ENCODE results near the gene SUN5. TPM values are rescaled to one million over a fixed set of nuclear protein-coding genes. Genes with fewer than 3 reads are reported as not detected.

The SUN5 gene
- total RNA-seq, 1 donor from 2014 or later: not detected

DNA sequence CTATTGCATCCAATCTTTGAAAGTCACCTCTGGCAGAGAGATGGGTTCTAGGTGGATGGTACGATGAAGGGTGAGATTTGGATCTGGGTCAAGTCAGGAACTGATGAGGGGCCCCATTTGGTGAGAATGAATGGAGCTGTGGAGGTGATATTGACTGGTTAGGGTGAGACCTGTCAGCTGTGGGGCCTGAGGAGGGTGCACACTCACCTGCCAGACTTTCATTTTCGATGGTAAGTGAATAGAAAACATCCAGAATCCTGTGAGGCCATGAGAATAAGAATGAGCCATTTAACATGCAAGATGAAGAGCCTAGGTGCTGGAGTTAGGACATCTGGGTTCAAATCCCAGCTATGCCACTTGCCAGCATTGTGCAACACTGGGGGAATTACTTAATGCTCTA lies 6.8 kb downstream of the SUN5 start:
- no peak for DNase-seq (ENCODE audit: extremely low read depth, low read depth, low spot score)

DNA sequence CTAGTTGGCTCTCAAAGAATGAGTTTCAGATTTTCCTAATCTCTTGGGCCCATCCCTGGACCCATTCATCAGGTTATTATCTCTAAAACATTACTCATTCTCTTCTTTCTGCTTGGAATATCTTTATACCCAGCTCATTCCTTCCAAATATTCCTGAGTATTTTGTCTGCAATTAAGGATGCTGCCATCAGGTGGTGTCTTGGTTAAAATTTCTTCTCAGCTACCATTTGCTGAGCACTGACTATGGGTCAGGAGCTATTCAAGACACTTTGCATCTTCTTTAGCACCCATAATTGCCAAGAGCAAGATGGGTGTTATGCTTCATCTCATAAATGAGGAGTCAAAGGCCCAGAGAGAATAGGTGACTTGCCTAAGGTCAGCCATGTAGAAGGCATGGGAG lies 8.4 kb downstream of the SUN5 start:
- DNase-seq (ENCODE audit: extremely low read depth, low read depth, low spot score): no peak

DNA sequence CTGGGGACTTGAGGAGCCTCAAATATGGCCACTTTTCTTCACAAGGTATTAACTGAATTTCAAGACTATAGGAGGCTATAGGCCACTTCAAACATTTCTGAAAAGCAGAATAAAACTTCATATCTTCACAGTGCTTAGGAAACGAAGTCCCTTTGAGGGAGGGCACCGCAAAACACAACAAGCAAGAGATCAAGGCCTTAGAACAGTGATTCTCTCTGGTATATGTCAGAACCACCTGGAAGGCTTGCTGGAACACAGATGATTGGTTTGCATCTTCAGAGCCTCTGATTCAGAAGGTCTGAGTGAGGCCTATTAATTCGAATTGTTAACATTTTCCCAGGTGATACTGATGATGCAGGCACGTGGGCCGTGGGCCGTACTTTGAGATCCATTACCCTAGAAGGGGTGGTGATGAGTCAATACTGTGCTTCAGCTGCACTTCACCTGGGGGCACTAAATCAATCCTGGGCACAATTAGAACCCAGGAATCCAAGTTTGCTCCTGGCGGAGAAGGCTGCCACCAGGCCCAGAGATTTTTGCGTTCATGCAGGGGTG lies 10.7 kb downstream of the SUN5 start:
- DNase-seq (ENCODE audit: extremely low read depth, low read depth, low spot score): no peak

DNA sequence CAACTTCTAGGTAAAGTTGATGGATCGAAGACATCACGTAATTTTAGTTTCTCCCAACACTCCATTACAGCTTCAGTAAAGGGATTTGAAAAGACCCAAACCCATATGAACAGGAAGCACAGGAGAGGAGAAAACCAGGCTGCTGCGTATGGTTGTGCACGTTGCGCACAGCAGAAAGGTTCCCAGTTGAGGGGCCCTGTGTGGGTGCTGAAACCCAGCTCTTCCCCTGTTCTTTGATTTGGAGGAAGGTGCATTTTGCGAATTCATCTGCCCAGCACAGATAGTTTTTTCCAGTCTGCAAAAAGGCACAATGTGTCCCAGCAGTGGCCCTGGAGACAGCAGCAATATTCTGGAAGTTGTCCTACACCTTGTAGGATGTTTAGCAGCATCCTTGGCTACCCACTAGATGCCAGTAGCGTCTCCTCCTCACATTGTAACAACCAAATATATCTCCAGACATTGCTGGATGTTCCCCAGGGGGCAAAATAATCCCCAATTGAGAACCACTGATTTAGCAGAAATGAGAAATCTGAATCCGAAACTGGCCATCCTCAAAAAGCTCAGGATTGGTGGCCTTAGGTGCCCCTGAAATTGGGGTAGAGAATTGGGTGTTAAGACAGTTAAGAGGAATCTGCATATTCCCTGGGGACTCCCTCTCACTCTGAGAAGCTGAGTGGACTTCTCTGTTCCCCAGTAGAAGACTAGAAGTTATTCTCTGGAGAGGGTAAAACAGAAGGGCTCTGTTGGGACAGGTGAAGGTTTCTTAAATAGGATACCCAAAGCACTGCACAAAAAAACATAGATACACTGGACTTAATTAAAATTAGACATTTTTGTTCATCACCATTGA lies 12.2 kb downstream of the SUN5 start:
- no peak for DNase-seq (ENCODE audit: extremely low read depth, low read depth, low spot score)

DNA sequence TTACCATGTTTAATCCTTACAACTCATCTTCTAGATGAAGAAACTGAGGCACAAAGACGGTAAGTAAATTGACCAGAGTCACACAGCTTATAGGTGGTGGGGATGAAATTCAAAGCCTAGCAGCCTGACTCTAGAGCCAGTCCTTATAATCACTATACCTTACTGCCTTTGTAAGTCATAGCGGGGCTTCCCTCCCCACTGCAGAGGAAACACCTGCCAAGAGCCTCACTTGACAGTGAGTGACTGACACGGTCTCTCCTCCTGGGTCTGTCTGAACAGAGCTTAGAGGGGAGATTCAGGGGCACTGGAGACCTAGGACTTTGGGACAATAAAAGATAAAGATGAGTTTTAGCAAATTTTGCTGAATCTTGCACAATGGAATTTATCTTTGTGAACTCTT lies 12.8 kb downstream of the SUN5 start:
- no peak for DNase-seq (ENCODE audit: extremely low read depth, low read depth, low spot score)

DNA sequence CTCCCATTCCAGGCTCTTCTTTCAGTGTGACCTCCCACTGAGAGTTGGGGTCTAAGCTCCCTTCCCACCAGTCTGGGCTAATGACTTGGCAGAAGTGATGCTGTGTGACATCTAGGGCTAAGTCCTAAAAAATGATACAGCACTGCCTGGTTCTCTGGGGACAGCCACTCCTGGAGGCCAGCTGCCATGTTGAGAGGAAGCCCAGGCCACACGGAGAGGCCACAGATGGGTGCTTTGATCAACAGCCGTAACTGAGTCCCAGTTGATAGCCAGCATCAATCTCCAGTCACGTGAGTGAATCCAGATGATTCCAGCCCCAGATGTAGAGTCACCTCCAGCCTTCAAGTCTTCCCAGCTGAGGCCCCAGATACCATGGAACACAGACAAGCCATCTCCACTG lies 13.8 kb downstream of the SUN5 start:
- DNase-seq (ENCODE audit: extremely low read depth, low read depth, low spot score): no peak

DNA sequence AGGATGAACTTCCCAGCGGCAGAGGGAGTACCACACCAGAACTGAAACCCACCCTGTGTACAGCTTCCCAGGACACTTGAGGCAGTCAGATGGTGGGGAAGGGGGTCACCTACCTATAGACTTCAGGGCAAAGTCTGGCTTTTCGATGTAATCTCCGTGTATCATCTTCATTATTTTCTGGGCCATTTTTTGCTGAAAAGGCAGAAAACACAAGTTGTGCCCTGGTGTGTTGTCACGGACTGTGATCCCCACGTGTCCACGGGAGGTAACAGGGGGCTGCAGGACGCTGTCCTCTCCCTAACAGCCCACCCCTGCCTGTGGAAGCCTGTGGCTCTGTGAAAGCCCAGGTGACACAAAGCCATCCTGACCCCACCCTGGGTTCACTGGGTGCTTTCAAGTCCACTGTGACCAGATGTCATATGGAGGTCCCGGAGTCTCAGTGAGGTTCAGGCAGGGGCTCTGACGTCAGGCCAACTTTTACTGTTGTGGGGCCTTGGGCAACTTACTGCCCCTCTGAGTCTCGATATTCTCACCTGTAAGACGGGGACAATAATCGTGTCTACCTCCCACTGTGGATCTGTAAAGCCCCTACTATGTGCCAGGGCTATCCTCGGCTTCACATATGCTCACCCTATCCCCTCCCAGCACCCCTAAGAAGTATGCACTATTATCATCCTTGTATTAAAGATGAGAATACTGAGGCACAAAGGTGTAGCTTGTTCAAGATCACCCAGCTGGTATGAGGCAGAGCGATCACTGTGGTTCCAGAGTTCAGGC lies 14.5 kb downstream of the SUN5 start:
- DNase-seq (ENCODE audit: extremely low read depth, low read depth, low spot score): no peak

DNA sequence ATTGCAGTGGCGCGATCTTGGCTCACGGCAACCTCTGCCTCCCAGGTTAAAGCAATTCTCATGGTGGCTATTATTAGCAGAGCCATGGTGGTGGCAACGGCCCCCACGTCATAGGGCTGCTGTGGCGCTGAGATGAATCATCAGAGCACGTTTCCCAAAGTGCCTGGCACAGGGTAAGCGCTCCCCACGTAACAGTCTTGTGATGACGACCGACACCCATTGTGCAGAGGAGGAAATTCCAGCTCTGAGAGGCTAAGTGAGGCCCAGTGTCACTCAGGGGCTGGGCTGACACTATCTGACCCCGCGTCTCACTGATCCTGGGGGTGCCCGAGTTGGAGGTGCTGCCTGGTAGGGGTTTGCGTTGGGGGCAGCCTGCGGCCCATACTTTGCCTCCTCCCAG lies 16.2 kb downstream of the SUN5 start:
- no peak for DNase-seq (ENCODE audit: extremely low read depth, low read depth, low spot score)

DNA sequence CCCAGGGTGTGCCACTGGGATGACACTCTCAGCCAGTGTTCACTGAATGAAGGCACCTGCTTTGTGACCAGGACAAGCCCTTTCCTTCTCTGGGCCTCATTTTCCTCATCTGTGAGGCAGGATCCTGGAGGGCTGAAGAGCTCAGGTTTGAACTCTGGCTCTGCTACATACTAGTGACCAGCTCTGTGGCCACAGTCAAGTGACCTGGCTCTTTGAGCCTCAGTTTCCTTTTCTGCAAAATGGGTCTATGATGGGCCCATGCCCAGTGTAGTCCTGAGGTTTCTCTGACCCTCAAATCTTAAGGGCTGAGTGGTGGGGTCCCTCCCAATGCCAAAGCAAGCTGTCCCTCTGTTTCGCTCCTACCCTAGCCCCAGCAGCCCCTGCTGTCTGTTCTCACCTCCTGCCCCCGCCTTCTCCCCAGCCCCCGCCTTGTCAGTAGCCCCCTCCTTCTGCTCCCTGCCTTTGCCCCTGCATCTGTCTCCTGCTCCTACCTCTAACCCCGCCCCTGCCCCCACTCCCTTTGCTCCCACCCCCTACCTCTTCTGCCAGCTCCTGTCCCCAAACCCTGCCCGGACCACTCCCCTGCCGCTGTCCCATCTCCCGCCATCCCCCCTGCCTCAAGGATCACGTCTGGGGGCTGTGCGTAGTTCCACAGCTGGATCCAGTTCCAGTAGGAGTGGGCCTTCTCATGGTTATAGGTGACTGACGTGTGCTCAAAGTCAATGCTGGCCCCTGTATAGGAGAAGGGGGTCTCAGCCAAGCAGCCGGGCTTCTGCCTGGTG lies 17.0 kb downstream of the SUN5 start:
- no peak for DNase-seq (ENCODE audit: extremely low read depth, low read depth, low spot score)

DNA sequence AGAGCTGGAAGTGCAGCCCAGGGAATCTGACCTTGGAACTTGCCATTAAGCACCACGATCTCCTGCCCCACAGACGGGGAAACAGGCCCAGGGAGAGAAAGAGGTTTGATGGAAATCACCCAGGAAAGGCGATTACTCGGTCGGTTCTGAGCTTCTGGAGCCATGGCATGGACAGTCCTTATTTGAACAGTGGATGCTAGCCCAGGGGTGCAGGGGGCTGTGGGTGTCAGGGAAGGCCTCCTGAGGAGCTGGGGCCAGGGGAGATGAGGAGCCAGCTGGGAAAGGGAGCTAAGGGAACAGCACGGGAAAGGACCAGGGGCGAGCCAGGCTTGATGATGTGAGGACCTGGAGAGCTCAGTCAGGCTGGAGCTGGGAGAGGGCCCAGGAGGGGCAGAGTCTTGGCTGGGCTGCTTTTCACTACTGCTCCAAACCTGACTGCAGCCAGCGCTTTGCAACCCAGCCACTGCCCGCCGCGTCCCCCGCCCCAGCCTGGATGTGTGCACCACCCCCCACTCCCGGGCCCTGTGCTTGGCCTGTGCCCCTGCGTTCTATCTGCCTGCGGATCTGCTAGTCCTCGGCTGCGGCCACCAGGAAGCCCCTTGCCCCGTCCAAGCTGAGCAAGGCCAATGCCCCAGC lies 17.8 kb downstream of the SUN5 start:
- no peak for DNase-seq (ENCODE audit: extremely low read depth, low read depth, low spot score)

DNA sequence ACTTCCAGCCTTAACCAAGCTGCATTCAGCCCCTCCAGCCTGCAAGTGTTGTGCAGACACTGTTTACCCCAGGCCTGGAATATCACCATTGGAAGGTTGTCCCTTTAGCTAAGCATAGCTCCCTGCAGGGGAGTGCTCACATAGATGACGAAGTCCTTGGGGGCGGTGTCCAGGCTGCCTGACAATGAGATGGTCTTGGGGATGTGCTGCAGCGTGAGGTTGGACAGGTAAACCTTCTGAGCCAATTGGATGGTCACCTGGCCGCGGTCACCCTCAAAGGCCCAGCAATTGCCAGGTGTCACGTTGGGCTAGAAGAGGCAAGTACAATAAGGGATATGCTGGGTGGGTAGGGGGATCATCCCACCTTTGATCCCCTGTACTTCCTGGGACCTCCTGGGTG lies 18.6 kb downstream of the SUN5 start:
- DNase-seq (ENCODE audit: extremely low read depth, low read depth, low spot score): no peak

DNA sequence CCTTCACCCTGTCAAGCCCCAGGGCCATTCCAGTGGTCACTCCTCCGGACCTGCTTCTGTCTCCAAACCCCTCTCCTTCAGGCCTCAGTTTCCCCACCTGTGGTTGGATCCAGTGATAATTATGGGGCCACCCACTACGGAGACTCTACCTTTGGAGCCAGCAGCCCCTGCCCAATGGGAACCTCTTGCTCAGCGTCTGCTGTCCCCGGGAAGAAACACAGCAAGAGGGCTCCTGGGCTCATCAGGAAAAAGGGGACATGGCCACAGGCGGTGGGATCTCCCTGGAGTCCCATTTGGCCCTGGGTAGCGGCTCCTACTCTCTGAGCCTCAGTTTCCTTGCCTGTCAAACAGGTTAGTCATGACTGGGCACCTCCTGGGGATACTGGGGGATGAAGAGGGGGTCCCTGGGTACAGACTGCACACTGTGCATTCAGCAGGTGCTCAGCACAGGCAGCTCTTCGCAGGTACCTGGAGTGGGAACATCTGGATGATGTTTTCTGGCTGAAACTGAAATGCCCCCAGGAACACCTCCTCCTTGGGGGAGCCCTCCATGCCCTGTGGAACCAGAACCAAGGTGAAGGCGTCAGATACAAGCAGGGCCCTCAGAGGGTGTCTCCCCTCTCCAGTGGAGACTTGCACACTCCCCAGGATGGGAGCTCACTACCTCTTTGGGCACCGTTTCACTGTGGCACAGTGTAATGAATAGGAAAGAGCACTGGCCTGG lies 19.4 kb downstream of the SUN5 start:
- DNase-seq (ENCODE audit: extremely low read depth, low read depth, low spot score): no peak

DNA sequence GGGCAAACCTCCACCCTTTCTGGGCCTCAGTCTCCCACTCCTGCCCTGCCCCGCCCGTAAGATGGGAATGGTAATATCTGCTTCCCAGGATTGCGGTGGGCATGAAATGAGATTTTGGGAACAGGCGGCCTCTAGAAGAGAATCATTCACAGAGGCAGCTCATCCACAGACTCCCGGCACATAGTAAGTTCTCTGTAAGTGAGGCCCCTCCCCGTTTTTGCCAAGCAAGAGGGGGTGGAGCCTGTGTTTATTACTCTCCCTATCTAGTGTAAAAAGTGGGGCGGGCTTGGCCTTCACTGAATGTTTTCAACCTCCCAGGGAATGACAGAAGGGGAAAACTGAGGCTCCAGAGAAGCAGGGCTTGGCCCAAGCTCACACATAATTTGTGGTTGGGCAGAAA lies 20.0 kb downstream of the SUN5 start:
- DNase-seq (ENCODE audit: extremely low read depth, low read depth, low spot score): no peak

DNA sequence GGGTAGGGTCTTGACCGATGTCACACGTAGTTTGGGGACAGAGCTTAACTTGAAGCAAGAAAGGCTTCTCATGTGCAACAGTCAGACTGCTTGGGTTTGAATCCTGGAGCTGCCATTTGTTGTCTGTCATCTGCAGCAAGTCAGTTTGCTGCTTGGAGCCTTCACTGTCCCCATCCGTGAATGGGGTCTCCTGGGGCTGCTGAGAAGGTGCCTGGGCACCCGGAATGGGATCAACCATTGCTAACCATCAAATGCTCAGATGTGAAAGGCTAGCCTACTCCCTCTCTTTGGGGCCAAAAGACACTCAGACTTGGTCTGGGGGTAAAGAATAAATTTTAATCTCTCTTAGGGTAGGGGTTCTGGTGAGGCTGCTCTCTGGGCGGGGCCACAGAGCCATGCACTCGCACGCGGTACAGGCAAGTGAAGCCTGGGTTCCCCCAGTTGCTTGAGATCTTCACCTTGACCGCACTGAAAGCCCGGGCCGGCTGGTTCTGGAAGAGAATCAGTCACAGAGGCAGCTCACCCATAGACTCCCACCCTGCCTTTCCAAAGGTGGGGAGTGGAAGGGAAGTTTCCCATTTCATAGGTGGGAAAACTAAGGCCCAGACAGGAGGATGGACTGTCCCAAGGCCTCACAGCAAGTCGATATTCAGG lies 20.6 kb downstream of the SUN5 start:
- no peak for DNase-seq (ENCODE audit: extremely low read depth, low read depth, low spot score)

DNA sequence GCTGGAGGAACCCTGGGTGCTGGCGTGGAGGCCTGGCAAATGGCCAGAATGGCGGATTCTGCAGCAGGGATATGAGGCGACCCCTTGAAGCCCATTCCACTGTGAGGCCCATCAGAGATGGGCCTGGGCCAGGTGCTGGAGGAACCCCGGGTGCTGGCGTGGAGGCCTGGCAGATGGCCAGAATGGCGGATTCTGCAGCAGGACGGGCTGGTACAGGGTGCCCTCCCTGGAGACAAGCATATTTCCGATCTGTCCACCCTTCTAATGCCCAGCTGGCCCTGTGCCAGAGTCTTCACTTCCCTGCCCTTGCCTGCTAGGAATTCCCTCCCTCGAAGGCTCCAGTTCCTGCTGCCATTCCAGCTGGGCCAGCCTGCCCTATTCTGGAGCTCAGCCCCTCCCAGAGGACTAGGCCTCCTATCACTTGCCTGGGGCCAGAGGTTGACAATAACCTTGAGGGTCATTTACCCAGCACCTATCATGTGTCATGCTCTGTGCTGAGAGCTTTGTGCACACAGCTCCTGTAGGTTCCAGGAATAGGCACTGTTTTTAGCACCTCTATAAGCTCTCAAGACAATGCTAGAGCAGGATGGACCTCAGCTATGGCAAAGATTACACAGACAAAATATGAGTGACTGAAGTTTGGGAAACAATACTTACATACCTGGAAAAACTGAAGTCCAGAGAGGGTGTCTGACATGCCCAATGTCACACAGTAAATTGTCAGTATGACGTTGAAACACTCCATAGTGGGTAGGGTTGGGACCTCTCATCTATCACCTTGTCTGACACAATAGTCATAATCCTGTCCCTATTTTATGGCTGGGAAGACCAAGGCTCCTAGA lies 21.4 kb downstream of the SUN5 start:
- no peak for DNase-seq (ENCODE audit: extremely low read depth, low read depth, low spot score)

DNA sequence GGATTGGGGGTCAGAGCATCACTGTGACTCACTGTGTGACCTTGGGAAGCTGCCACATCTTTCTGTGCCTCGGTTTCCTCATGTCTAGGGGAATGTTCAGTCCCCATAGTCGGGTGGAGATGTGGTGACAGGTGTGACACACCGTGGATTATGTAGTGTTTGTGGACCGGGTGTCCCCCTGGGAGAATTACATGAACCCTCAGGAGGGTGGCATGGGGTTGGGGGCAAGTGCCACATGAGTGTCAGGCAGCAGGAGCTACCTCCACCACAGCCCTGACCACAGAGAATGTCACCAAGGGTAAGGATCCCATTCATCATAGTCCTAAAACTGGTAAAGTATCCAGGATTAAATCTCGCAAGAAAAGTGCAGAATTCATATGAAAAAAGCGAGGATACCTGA lies 23.2 kb downstream of the SUN5 start:
- no peak for DNase-seq (ENCODE audit: extremely low read depth, low read depth, low spot score)

DNA sequence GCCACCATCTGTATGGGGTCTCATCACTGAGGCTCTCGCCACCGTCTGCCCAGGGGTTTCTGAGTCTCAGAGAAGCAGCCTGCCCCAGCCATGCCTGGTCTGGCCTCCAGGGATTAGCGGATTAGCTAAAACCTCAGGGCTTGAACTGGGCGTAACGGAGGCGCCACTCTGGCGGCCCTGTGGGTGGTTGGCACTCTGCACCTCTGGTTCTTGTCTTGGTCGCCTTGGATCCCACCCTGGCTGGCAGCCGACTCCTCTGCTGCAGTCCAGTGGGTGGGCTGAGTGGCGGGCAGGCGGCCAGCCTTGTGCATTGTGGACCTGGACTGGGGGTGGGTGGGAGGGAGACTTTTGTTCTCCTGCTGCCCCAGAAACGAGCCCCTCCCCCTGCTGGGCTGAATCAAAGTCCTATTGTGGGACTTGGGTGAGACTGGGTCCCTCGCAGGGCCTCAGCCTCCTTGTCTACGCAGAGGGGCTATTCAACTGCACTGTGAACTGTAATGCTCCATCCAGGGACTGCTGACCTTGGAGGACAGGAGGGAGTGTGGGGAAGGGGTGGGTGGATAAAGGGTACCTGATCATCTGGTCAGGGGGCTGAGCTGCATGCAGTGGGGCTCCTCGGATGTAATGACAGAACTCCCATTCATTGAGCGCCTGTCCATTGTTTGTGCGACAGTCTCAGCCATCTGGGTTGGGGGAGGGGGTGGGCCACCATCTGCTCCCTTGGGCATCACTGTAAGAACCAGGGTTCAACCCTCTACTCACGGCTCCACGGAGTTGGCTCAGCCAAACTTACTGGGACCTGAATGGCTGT lies 23.9 kb downstream of the SUN5 start:
- no peak for DNase-seq (ENCODE audit: extremely low read depth, low read depth, low spot score)

All from glomerular endothelial cell (primary cell).